SK-N-MC (cell line): ENCODE data around the gene POLDIP2.

ENCODE experiments used
- DNase-seq: peaks from one replicate; pipeline ENCODE4 v3.0.0-alpha.2; 2011; ENCODE audit warnings: low read depth, low spot score
- H3K27ac ChIP-seq: fragments of 200-600 bp; sonication (generic); 2 replicates; pipeline ENCODE4 v1.5.1; 2016; ENCODE audit warnings: mixed run types
- H3K36me3 ChIP-seq: fragments of 200-600 bp; sonication (generic); 2 replicates; pipeline ENCODE4 v1.6.1; 2017; ENCODE audit warnings: antibody characterized with exemption, low read length, mixed read lengths; ENCODE audit not compliant: insufficient read depth
- H3K4me3 ChIP-seq: fragments of 200-600 bp; sonication (generic); 2 replicates; pipeline ENCODE4 v1.5.1; 2016
- H3K9ac ChIP-seq: fragments of 200-600 bp; sonication (generic); 2 replicates; pipeline ENCODE4 v1.8.0; 2017; ENCODE audit warnings: mixed run types, mixed read lengths; ENCODE audit not compliant: insufficient read length
- H3K9me3 ChIP-seq: fragments of 200-600 bp; sonication (generic); 2 replicates; pipeline ENCODE4 v1.6.1; 2017; ENCODE audit warnings: low read depth, mild to moderate bottlenecking, antibody characterized with exemption, low read length, moderate library complexity, mixed read lengths
- EZH2 ChIP-seq: fragments of 200-600 bp; sonication (generic); IDR thresholded peaks from one replicate; pipeline ENCODE4 v1.6.1; 2017; ENCODE audit warnings: antibody characterized with exemption
- FOXP2 ChIP-seq: optimal IDR thresholded peaks from 2 replicates; pipeline ENCODE3; 2011; ENCODE audit warnings: mild to moderate bottlenecking, moderate library complexity; ENCODE audit not compliant: insufficient read depth; ENCODE audit errors: extremely low read length, control extremely low read depth
- POLR2AphosphoS5 ChIP-seq: IDR thresholded peaks from 2 replicates; pipeline ENCODE4 v1.6.1; 2012; ENCODE audit warnings: mild to moderate bottlenecking, low read depth, low read length, borderline replicate concordance

POLDIP2 gene

GRCh38 chr17:28315846-28316705 lies 41.3 kb downstream of the POLDIP2 start:
- peaks cover 8% of the 10 kb centered on the region; the same call in 1 of the 2 replicates for H3K36me3 ChIP-seq

DNA sequence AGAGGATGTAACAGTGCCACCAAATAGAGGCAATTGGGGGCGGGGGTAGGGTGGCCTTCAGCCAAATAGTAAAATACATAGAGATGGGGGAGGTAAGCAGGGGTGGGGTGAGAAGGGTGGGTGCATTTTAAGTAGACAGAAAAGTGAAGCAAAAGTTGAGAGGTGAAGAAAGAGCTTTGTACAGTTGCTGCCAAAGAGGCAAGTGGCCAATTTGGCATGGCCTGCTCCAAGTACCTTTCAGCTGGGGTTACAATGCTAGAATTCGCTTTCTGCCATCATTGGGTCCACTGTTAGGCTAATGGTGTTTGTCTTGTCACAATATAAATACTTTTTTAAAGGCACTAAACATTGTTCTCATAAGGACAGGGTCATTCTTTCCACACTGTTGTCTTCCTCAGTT lies 43.5 kb downstream of the POLDIP2 start:
- no peak for DNase-seq
- no peak overlapping the region for H3K4me3 ChIP-seq
- no peak for TF ChIP-seq FOXP2
- TF ChIP-seq POLR2AphosphoS5, result no peak
- no peak for TF ChIP-seq EZH2
- no peak overlapping the region for H3K9ac ChIP-seq
- no peak overlapping the region for H3K27ac ChIP-seq
- H3K36me3 ChIP-seq, result no peaks in the 10 kb centered on the region
- no peaks in the 10 kb centered on the region for H3K9me3 ChIP-seq

More at GRCh38 chr17:28315846-28316705, 41.3 kb downstream of the POLDIP2 start:
- no peak for DNase-seq
- Histone ChIP-seq H3K9ac (no peak overlapping the region), H3K27ac (no peak overlapping the region), H3K4me3 (no peak overlapping the region), H3K9me3 (no peaks in the 10 kb centered on the region)
- TF ChIP-seq EZH2, result no peak
- no peak for TF ChIP-seq POLR2AphosphoS5
- no peak for TF ChIP-seq FOXP2

DNA sequence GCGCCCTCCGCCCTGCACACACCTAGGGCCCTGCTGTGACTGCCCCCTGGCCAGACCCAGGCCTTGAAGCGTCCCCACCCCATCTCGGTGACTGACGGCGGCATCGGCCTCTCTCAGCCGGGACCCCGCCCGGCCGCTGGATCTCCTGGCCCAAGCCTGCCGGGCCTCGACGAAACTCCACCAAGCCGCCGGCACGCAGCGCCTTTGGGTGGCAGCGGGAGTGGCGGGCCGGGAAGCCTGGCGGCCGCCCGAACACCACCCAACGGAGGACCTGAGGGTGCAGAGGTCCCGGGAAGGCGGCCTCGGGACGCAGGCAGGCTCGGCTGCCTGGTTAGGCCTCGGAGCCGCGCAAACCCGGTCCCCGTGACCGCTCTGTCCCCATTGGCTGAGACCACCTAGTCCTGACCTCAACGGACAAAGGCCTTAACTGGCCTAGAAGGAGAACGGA lies 50.3 kb downstream of the POLDIP2 start:
- Histone ChIP-seq H3K9me3 (no peaks in the 10 kb centered on the region), H3K36me3 (no peaks in the 10 kb centered on the region), H3K4me3 (no peak overlapping the region), H3K9ac (no peak overlapping the region), H3K27ac (no peak overlapping the region)
- TF ChIP-seq EZH2 (no peak), POLR2AphosphoS5 (no peak), FOXP2 (no peak)
- DNase-seq, result no peak

DNA sequence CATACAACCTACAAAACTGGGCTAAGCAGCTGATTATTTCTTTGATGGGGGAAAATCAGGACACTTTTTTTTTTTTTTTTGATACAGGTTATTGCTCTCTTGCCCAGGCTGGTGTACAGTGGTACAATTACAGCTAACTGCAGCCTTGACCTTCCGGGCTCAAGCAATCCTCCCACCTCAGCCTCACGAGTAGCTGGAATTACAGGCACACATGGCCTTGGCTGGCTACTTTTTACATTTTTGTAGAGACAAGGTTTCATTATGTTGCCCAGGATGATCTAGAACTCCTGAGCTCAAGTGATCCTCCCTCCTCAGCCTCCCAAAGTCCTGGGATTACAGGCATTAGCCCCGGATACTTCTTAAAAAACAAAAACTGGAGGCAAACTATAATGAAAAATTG lies 58.9 kb downstream of the POLDIP2 start:
- Histone ChIP-seq H3K36me3 (no peaks in the 10 kb centered on the region), H3K4me3 (no peak overlapping the region), H3K9ac (no peak overlapping the region), H3K27ac (no peak overlapping the region), H3K9me3 (no peaks in the 10 kb centered on the region)
- DNase-seq, result no peak
- no peak for TF ChIP-seq FOXP2
- TF ChIP-seq EZH2, result no peak
- no peak for TF ChIP-seq POLR2AphosphoS5
